Stomach (tissue), 4 donors: Measurements from ENCODE around the gene GOLGA1.

Experiments used
- CTCF ChIP-seq, 7 experiments: fragments of 450-650 bp in 4 of 7; fragments of 200-600 bp in 3 of 7; sonication (generic) in 3 of 7; IDR thresholded peaks; one replicate each; pipeline ENCODE4 v1.5.1; 2016 to 2019; ENCODE audit warnings: antibody characterized with exemption in 7 of 7, control low read depth in 2 of 7, mild to moderate bottlenecking in 1 of 7
- EP300 ChIP-seq: sonication (generic); formaldehyde crosslinking; IDR thresholded peaks from one replicate; pipeline ENCODE4 v1.6.1; 2017; ENCODE audit warnings: antibody characterized with exemption
- POLR2A ChIP-seq, 4 donors: fragments of 450-650 bp; IDR thresholded peaks; one replicate each; pipeline ENCODE4 v1.6.1; 2016; ENCODE audit warnings: antibody characterized with exemption in 4 of 4, control low read depth in 2 of 4, mild to moderate bottlenecking in 1 of 4, moderate library complexity in 1 of 4
- POLR2AphosphoS5 ChIP-seq, 3 donors: sonication (generic); formaldehyde crosslinking; IDR thresholded peaks; one replicate each; pipeline ENCODE4 v1.6.1; 2016; ENCODE audit warnings: antibody characterized with exemption in 3 of 3

DNA sequence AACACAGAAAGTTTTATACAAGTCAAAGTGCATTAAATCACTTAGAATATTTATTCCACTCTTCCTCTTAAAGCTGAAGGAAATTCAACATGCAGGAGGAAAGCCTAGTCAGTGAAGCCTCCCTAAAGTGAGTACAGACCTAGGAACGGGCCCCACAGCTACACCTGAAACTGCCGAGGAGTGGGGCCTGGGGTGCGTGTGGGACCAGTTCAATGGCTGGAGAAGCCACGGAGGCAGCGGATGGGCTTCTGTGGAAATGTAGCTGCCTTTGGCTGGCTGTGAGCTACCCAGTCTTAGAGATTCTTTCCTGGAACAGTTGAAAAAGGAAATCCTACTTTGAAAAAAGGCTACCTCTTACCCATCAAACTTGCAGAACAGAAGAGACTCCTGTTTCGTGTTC lies 62.4 kb downstream of the GOLGA1 start:
- TF ChIP-seq CTCF (IDR thresholded peaks at IDR 0.05) (no peak), EP300 (no peak), POLR2A (IDR thresholded peaks at IDR 0.05) (no peak), POLR2AphosphoS5 (IDR thresholded peaks at IDR 0.05) (no peak)
